Measurements from ENCODE around the gene ARHGEF19.

DNA sequence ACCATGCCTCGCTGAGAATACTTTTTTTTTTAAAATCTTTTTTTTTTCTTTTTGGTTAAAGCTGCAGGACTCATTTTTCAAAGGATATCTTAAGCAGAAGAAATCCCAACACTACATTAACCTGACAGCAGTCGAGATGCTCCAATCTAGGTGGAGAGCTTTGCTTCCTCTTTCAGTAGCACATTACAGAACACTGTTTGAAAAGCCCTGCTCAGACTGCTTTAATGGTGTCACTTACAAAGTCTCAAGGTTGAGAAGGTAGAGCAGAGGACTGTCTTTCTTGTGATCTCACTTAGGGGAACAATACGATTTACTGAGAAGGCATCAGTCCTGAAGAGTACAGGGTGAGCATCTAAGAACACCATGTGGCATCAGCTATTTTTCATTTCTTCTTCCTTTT is 45.5 kb upstream of the ARHGEF19 start:
- TF ChIP-seq, protein P1, sequence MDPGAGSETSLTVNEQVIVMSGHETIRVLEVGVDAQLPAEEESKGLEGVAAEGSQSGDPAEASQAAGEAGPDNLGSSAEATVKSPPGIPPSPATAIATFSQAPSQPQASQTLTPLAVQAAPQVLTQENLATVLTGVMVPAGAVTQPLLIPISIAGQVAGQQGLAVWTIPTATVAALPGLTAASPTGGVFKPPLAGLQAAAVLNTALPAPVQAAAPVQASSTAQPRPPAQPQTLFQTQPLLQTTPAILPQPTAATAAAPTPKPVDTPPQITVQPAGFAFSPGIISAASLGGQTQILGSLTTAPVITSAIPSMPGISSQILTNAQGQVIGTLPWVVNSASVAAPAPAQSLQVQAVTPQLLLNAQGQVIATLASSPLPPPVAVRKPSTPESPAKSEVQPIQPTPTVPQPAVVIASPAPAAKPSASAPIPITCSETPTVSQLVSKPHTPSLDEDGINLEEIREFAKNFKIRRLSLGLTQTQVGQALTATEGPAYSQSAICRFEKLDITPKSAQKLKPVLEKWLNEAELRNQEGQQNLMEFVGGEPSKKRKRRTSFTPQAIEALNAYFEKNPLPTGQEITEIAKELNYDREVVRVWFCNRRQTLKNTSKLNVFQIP (CRISPR knock-in tag; IDR thresholded peaks at IDR 0.05; ENCODE audit: borderline replicate concordance, low read depth) = no peak
- TF ChIP-seq ZFP30 (CRISPR knock-in tag; IDR thresholded peaks at IDR 0.05) (no peak), PATZ1 (CRISPR knock-in tag; IDR thresholded peaks at IDR 0.05; ENCODE audit: borderline replicate concordance) (no peak), PPARA (CRISPR knock-in tag; IDR thresholded peaks at IDR 0.05; ENCODE audit: borderline replicate concordance) (no peak), BACH2 (CRISPR knock-in tag; IDR thresholded peaks at IDR 0.05; ENCODE audit: borderline replicate concordance) (no peak), CSDC2 (CRISPR knock-in tag; IDR thresholded peaks at IDR 0.05) (no peak)
- TF ChIP-seq, protein P2, sequence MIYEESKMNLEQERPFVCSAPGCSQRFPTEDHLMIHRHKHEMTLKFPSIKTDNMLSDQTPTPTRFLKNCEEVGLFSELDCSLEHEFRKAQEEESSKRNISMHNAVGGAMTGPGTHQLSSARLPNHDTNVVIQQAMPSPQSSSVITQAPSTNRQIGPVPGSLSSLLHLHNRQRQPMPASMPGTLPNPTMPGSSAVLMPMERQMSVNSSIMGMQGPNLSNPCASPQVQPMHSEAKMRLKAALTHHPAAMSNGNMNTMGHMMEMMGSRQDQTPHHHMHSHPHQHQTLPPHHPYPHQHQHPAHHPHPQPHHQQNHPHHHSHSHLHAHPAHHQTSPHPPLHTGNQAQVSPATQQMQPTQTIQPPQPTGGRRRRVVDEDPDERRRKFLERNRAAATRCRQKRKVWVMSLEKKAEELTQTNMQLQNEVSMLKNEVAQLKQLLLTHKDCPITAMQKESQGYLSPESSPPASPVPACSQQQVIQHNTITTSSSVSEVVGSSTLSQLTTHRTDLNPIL (CRISPR knock-in tag; IDR thresholded peaks at IDR 0.05; ENCODE audit: low read depth) = no peak
